Endothelial cell of umbilical vein (primary cell): ENCODE results near the gene GBP5. TPM values are rescaled to one million over a fixed set of nuclear protein-coding genes. Genes with fewer than 3 reads are reported as not detected.

Source experiments
- BruUV-seq: library from RNA; stranded (reverse); fragments of 400-500 nt; replicated peaks from 2 replicates; lab custom pipeline; 2021; lab: Mats Ljungman, UMichigan
- CTCF ChIA-PET: fragments of 300-600, 350-600 bp; sonication (Branson Sonifier 250); formaldehyde crosslinking; loops from one replicate; lab custom pipeline; 2021; ENCODE audit warnings: antibody characterized with exemption, inconsistent platforms; lab: Charles Lee
- POLR2A ChIA-PET: fragments of 300-600, 350-600 bp; sonication (Branson Sonifier 250); formaldehyde crosslinking; loops from one replicate; lab custom pipeline; 2021; ENCODE audit warnings: antibody characterized with exemption, inconsistent platforms; lab: Charles Lee
- DNase-seq: peaks from one replicate; pipeline ENCODE4 v3.0.0-alpha.2; 2011; ENCODE audit warnings: low read depth, low spot score
- FAIRE-seq: peaks from 2 replicates; lab custom pipeline; 2011; peaks lifted over from hg19 to GRCh38; lab: Jason Lieb, UNC
- H2AFZ ChIP-seq: 2 replicates; pipeline ENCODE4 v1.6.0; 2012; ENCODE audit warnings: low read depth, low read length, control low read depth, inconsistent platforms
- H3K27ac ChIP-seq: 2 replicates; pipeline ENCODE4 v1.5.1; 2011; ENCODE audit warnings: low read depth, mild to moderate bottlenecking, control low read depth, low read length, moderate library complexity; ENCODE audit not compliant: insufficient read depth
- H3K27me3 ChIP-seq, 2 experiments: 2 replicates each; pipeline versions ENCODE4 v1.6.0 to v1.6.1; 2011; ENCODE audit warnings: low read length in 2 of 2, mixed read lengths in 1 of 2; ENCODE audit not compliant: control insufficient read depth in 2 of 2, insufficient read depth in 2 of 2
- H3K36me3 ChIP-seq, 2 experiments: 2 replicates in 1 of 2; 3 replicates in 1 of 2; pipeline ENCODE4 v1.5.1; 2011; ENCODE audit warnings: low read length in 2 of 2, mild to moderate bottlenecking in 1 of 2, moderate library complexity in 1 of 2; ENCODE audit not compliant: control insufficient read depth in 2 of 2, insufficient read depth in 2 of 2; ENCODE audit errors: extremely low read depth in 1 of 2
- H3K4me1 ChIP-seq: 3 replicates; pipeline ENCODE4 v1.5.1; 2011; ENCODE audit warnings: mild to moderate bottlenecking, low read length; ENCODE audit not compliant: control insufficient read depth, insufficient read depth; ENCODE audit errors: extremely low read depth
- H3K4me2 ChIP-seq: 2 replicates; pipeline ENCODE4 v1.6.1; 2011; ENCODE audit warnings: low read length, control low read depth, mixed read lengths; ENCODE audit not compliant: insufficient read depth
- H3K4me3 ChIP-seq, 3 experiments: fragments of 200-600 bp in 1 of 3; sonication (generic), shearing (Covaris generic) in 1 of 3; replicated peaks in 1 of 3; 2 replicates each; pipeline ENCODE4 v1.5.1; 2011 to 2016; ENCODE audit warnings: control low read depth in 3 of 3, low read length in 3 of 3, mild to moderate bottlenecking in 2 of 3, inconsistent platforms in 1 of 3, low read depth in 1 of 3, moderate library complexity in 1 of 3; ENCODE audit not compliant: insufficient read depth in 1 of 3
- H3K79me2 ChIP-seq: 2 replicates; pipeline ENCODE4 v1.6.0; 2012; ENCODE audit warnings: low read length, inconsistent platforms; ENCODE audit not compliant: control insufficient read depth, insufficient read depth
- H3K9ac ChIP-seq: replicated peaks from 2 replicates; pipeline ENCODE3; 2011; ENCODE audit warnings: low read length, control low read depth; ENCODE audit not compliant: insufficient read depth; ENCODE audit errors: extremely low read depth
- H3K9me1 ChIP-seq: replicated peaks from 3 replicates; pipeline ENCODE4 v1.6.0; 2011; ENCODE audit warnings: mild to moderate bottlenecking, low read length; ENCODE audit not compliant: control insufficient read depth, insufficient read depth; ENCODE audit errors: extremely low read depth
- H3K9me3 ChIP-seq: replicated peaks from 2 replicates; pipeline ENCODE4 v1.5.1; 2012; ENCODE audit warnings: low read length, inconsistent platforms; ENCODE audit not compliant: control insufficient read depth, insufficient read depth
- H4K20me1 ChIP-seq: replicated peaks from 2 replicates; pipeline ENCODE3; 2011; ENCODE audit warnings: mild to moderate bottlenecking, low read length; ENCODE audit not compliant: control insufficient read depth, insufficient read depth; ENCODE audit errors: extremely low read depth
- CTCF ChIP-seq, 2 donors: IDR thresholded peaks; 1 replicate in 1 of 2; 2 replicates in 1 of 2; pipeline ENCODE4 v1.5.1; 2011; ENCODE audit warnings: low read length in 2 of 2, mild to moderate bottlenecking in 2 of 2, moderate library complexity in 2 of 2, control low read depth in 1 of 2, inconsistent platforms in 1 of 2, low read depth in 1 of 2; ENCODE audit not compliant: insufficient read depth in 1 of 2; ENCODE audit errors: extremely low read depth in 1 of 2
- EZH2 ChIP-seq: IDR thresholded peaks from 2 replicates; pipeline ENCODE4 v1.6.1; 2012; ENCODE audit warnings: borderline replicate concordance, low read depth, mild to moderate bottlenecking, moderate library complexity, low read length, inconsistent platforms; ENCODE audit not compliant: severe bottlenecking
- FOS ChIP-seq: IDR thresholded peaks from 2 replicates; pipeline ENCODE4 v1.6.1; 2011; ENCODE audit warnings: mild to moderate bottlenecking, low read length, moderate library complexity, borderline replicate concordance; ENCODE audit not compliant: insufficient read depth
- GATA2 ChIP-seq: IDR thresholded peaks from 2 replicates; pipeline ENCODE4 v1.7.0; 2011; ENCODE audit warnings: low read depth, mild to moderate bottlenecking, moderate library complexity, mixed read lengths, low read length; ENCODE audit not compliant: insufficient read length, insufficient read depth
- JUN ChIP-seq: IDR thresholded peaks from 2 replicates; pipeline ENCODE4 v1.6.1; 2011; ENCODE audit warnings: borderline replicate concordance, low read depth; ENCODE audit not compliant: insufficient read length, insufficient read depth
- MAX ChIP-seq: IDR thresholded peaks from 2 replicates; pipeline ENCODE4 v1.6.1; 2011; ENCODE audit not compliant: insufficient read depth, insufficient read length
- MYC ChIP-seq: IDR thresholded peaks from one replicate; pipeline ENCODE4 v1.6.1; 2011; ENCODE audit warnings: mild to moderate bottlenecking, low read depth, low read length
- POLR2A ChIP-seq: IDR thresholded peaks from 2 replicates; pipeline ENCODE4 v1.6.1; 2012; ENCODE audit warnings: low read depth, mild to moderate bottlenecking, control low read depth, low read length
- POLR2AphosphoS5 ChIP-seq: IDR thresholded peaks from 2 replicates; pipeline ENCODE4 v1.6.1; 2012; ENCODE audit warnings: low read depth, mild to moderate bottlenecking, control low read depth, low read length, moderate library complexity; ENCODE audit not compliant: insufficient read depth
- dilution Hi-C: fragments of 300-500 bp; cut with MboI; formaldehyde crosslinking; loops from one replicate; pipeline ENCODE4 v1.15.0; 2019; ENCODE audit warnings: low sequenced_read_pairs; ENCODE audit not compliant: extremely low pct_ligation_motif_present
- intact Hi-C: fragments of 100-400 bp; cut with micrococcal nuclease; formaldehyde crosslinking; loops from one replicate; pipeline ENCODE4 v1.10.0; 2022
- polyA plus RNA-seq, 4 experiments: library from polyadenylated mRNA; depleted of rRNA in 3 of 4; stranded (reverse) in 3 of 4; unstranded in 1 of 4; fragments of >200 nt; gene quantifications; 2 replicates each; pipeline versions ENCODE4 v1.2.1 to v1.2.3, GENCODE V29; 2011 to 2012; ENCODE audit warnings: missing spikeins in 1 of 4
- total RNA-seq: library from RNA; stranded (reverse); gene quantifications from 2 replicates; pipeline ENCODE4 v1.2.3, GENCODE V29; 2021

The GBP5 gene
- total and polyA plus RNA-seq, 2 donors (not counting 3 experiments of a cell fraction or from before 2014, with no cell fraction given), result 0.31 TPM; not detected in 1

GRCh38 chr1:89306273-89306672 is 33.6 kb upstream of the GBP5 start:
- no peak overlapping the region for H3K4me3 ChIP-seq
- no TSS peak for BruUV-seq
- dilution Hi-C loops (no loop called here), intact Hi-C loops (no loop called here)
- no peaks in the 10 kb centered on the region for H3K79me2 ChIP-seq
- H3K27me3 ChIP-seq, result no peaks in the 10 kb centered on the region
- H4K20me1 ChIP-seq, result no peaks in the 10 kb centered on the region
- H3K9me3 ChIP-seq, result no peaks in the 10 kb centered on the region
- H3K9me1 ChIP-seq, result no peaks in the 10 kb centered on the region
- TF ChIP-seq GATA2, result no peak
- no peak for TF ChIP-seq POLR2AphosphoS5
- no peak for TF ChIP-seq JUN
- TF ChIP-seq MAX, result no peak
- TF ChIP-seq EZH2, result no peak
- no peak for TF ChIP-seq POLR2A
- no peak for TF ChIP-seq FOS
- TF ChIP-seq CTCF (IDR thresholded peaks at IDR 0.05; ENCODE audit: extremely low read depth in 1 of 2, insufficient read depth in 1 of 2, low read depth in 1 of 2, low read length in 2 of 2), result no peak
- no peak for TF ChIP-seq MYC
- H3K9ac ChIP-seq, result no peak overlapping the region
- no peaks in the 10 kb centered on the region for H3K36me3 ChIP-seq
- H2AFZ ChIP-seq, result no peak overlapping the region
- no peak for FAIRE-seq
- no peak overlapping the region for H3K27ac ChIP-seq
- H3K4me2 ChIP-seq, result no peak overlapping the region
- ChIA-PET CTCF (interaction anchor here (2.6 kb wide), 1 partner anchor 220 kb away, joined by 8 read pairs; no protein-coding TSS in a partner anchor), POLR2A (no interaction called here)
- no peak for DNase-seq
- H3K4me1 ChIP-seq, result no peaks in the 10 kb centered on the region
